Measurements from ENCODE around the gene LRRN2.

- TF ChIP-seq POLR2A (IDR thresholded peaks at IDR 0.05; ENCODE audit: low read length) = no peak
- TF ChIP-seq GATA1 (IDR thresholded peaks at IDR 0.05; ENCODE audit: low read depth, low read length) = no peak
These were observed 39.9 kb downstream of the LRRN2 start for GRCh38 chr1:204645666-204646065.
